ENCODE data around the gene USP35.

USP35 gene

DNA sequence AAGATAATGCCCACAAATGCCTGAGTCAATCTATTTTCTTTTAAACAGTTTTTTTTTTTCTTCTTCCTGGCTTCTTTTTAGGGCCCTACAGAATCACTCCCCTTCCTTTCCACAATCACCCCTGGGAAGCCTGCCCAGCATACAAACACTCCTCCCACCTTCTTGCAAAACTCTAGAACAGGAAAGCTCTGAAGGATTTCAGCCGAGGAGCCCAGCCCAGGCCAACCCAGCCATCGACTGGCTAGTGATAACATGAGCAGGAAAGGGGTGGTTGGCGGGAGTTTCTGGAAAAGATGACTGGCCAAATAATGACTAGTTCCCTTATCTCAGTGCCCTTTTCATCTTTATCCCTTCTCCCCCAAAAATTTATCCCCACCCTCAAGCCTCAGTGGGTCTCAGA lies 68.2 kb downstream of the USP35 start:
- Mint-ChIP-seq H3K36me3 (ENCODE audit: low read depth) (peaks cover 51% of the 10 kb centered on the region), H3K27me3 (no peaks in the 10 kb centered on the region), H3K9me3 (no peaks in the 10 kb centered on the region), H3K4me3 (no peak overlapping the region), H3K27ac (peak overlapping the region; percentile 66), H3K4me1 (ENCODE audit: low read depth) (peaks cover 69% of the 10 kb centered on the region)
- intact Hi-C loops (cut with micrococcal nuclease) = no loop called here

DNA sequence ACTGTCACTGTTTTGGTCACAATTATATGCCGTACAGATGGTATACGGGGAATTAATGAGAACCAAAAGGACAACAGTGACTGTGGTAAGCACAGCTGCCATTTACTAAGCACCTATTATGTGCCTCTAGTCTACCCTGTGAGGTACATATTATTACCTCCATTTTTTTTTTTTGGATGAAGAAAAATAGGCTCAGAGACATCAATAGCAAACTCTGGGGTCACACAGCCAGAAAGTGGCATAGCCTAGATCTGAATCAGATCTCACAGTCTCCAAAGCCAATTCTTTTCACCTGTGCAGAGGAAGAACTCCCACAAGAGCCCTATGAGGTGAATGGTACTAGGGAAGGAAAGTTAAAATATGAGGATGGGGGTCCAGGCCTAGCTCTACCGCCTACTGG lies 68.9 kb downstream of the USP35 start:
- peaks cover 63% of the 10 kb centered on the region for H3K4me1 Mint-ChIP-seq (ENCODE audit: low read depth)
- peaks cover 47% of the 10 kb centered on the region for H3K36me3 Mint-ChIP-seq (ENCODE audit: low read depth)
- H3K27ac Mint-ChIP-seq = no peak overlapping the region
- no peaks in the 10 kb centered on the region for H3K9me3 Mint-ChIP-seq
- no peak overlapping the region for H3K4me3 Mint-ChIP-seq
- intact Hi-C loops (cut with micrococcal nuclease) = no loop called here
- no peaks in the 10 kb centered on the region for H3K27me3 Mint-ChIP-seq

DNA sequence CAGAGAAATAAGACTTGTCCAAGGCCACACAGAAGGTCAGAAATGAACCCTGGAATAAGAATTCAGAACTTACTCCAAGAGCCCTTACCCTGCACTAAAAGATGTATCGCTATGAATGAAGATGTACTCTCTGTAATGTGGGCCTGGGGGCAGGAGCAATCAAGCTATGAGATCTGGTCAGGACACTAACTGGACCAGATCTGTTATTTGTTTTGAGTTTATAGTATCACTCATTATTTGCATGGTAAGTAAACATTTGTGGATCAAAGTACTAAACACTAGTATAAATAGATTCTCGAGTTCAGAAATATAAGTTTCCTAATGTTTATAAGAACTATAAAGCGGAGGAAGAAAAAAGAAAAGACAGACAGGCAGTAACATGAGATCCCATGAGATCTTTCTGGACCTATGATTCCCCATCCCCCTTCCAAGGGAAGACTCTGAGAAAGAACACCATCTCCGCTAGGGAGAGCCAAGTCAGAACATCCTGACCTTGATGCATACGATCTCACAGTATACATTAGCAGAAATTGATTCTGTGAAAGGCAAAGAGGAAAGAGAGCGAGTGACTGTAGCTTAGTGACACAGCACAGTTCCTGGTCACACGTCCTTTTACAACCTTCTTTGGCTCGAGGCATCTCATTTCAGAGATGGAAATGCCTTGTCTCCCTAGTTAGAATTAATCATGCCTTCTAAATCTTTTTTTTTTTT lies 71.2 kb downstream of the USP35 start:
- Mint-ChIP-seq H3K4me1 (ENCODE audit: low read depth) (peaks cover 47% of the 10 kb centered on the region), H3K4me3 (no peak overlapping the region), H3K9me3 (no peaks in the 10 kb centered on the region), H3K27me3 (no peaks in the 10 kb centered on the region), H3K27ac (peak overlapping the region; percentile 22), H3K36me3 (ENCODE audit: low read depth) (peaks cover 27% of the 10 kb centered on the region)
- intact Hi-C loops (cut with micrococcal nuclease) = no loop called here

DNA sequence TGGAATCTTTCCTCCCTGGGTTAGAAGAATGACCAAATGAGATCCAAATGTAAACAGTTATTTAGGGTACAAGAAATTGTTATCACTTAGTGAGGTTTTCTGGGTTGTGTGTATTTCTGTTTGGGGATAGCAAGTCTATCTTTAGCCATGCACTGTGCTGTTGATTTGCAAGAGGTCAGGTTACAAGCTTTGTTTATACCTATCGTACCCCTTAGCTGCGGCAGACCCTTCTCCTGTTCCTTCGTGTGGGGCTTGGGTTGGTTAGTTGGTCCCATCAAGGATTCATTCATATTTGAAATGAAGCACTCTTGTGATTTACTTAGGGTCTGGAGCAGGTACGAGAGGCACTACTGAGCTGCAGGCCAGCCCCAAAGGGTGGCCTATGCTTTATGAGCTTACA lies 72.6 kb downstream of the USP35 start:
- H3K4me3 Mint-ChIP-seq = no peak overlapping the region
- H3K36me3 Mint-ChIP-seq (ENCODE audit: low read depth) = peaks cover 18% of the 10 kb centered on the region
- no peaks in the 10 kb centered on the region for H3K9me3 Mint-ChIP-seq
- no peaks in the 10 kb centered on the region for H3K27me3 Mint-ChIP-seq
- intact Hi-C loops (cut with micrococcal nuclease) = no loop called here
- H3K27ac Mint-ChIP-seq = no peak overlapping the region
- peaks cover 46% of the 10 kb centered on the region for H3K4me1 Mint-ChIP-seq (ENCODE audit: low read depth)

DNA sequence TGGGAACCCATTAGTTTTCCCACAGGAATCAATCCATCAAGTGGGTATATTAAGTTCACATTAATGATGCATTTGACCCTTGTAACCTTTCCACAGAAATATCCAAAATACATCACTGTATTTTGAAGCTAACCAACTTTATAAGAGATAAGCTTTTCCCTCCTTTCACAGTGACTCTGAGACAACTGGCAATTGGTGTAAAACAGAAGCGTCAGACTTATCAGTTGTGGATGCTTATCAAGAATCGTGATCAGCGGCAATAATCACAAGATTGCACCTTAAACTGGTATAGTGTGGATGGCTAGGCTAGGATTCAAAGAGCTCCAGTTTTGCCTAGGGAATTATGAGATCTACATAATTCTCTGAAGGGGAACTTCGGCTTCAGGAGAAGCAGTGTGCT lies 73.1 kb downstream of the USP35 start:
- Mint-ChIP-seq H3K27me3 (no peaks in the 10 kb centered on the region), H3K4me1 (ENCODE audit: low read depth) (peaks cover 46% of the 10 kb centered on the region), H3K4me3 (no peak overlapping the region), H3K36me3 (ENCODE audit: low read depth) (peaks cover 16% of the 10 kb centered on the region), H3K27ac (no peak overlapping the region), H3K9me3 (no peaks in the 10 kb centered on the region)
- intact Hi-C loops (cut with micrococcal nuclease) = no loop called here

DNA sequence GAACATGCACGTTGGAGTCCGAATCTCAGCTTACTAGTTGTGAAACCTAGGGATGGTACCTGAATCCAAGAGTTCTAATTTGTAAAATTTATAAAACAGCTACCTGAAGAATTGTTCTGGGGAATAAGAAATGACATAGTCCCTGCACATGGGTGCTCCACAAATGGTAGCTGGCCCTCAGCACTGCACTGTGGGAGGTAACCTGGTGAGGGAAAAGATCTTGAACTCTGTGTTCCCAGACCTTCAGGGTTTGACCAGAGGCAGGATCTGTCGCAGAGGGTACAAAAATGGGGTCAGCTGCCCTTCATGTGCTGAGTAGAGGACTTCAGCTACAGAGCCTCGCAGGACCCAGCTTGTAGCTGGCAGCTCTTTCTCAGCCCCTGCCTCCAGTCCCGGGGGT lies 73.5 kb downstream of the USP35 start:
- H3K27ac Mint-ChIP-seq = no peak overlapping the region
- H3K36me3 Mint-ChIP-seq (ENCODE audit: low read depth) = peaks cover 16% of the 10 kb centered on the region
- no peaks in the 10 kb centered on the region for H3K27me3 Mint-ChIP-seq
- H3K9me3 Mint-ChIP-seq = no peaks in the 10 kb centered on the region
- H3K4me1 Mint-ChIP-seq (ENCODE audit: low read depth) = peaks cover 46% of the 10 kb centered on the region
- intact Hi-C loops (cut with micrococcal nuclease) = no loop called here
- no peak overlapping the region for H3K4me3 Mint-ChIP-seq

DNA sequence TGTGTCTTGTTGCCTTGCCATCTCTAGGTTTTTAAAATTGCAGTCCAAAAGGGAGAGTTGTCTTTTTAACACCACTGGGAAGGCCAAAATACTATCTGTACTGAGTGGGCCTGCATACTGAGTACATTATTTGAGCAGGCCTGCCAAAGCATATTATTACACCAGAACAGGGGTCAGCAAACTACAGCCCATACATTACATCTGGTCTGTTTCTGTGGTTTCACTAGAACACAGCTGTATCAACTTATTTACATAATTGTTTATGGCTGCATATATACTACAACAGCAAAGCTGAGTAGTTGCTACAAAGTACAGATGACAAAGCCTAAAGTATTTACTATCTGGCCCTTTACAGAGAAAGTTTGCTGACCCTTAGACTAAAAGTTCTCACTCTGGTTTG lies 74.0 kb downstream of the USP35 start:
- H3K27ac Mint-ChIP-seq = no peak overlapping the region
- H3K36me3 Mint-ChIP-seq (ENCODE audit: low read depth) = peaks cover 16% of the 10 kb centered on the region
- no peaks in the 10 kb centered on the region for H3K9me3 Mint-ChIP-seq
- intact Hi-C loops (cut with micrococcal nuclease) = no loop called here
- H3K4me1 Mint-ChIP-seq (ENCODE audit: low read depth) = peaks cover 46% of the 10 kb centered on the region
- no peak overlapping the region for H3K4me3 Mint-ChIP-seq
- H3K27me3 Mint-ChIP-seq = no peaks in the 10 kb centered on the region

Measured in dendritic cell treated with granulocyte-macrophage colony-stimulating factor and Interleukin-4, amounts not matched to agents 40 ng/mL and 50 ng/mL, for 4 days (primary cell).